ES-I3 (cell line): ENCODE data around the gene SYNGR3.
"Not testable (repeated sequence)": the region's sequence is repeated elsewhere in the genome, so short reads cannot be mapped to it uniquely, and the experiment has no call there.

Source experiments
- H3K36me3 ChIP-seq: 2 replicates; pipeline ENCODE4 v1.6.1; 2013; ENCODE audit warnings: mild to moderate bottlenecking, low read length, control low read depth, moderate library complexity; ENCODE audit not compliant: insufficient read depth
- H3K4me1 ChIP-seq: 2 replicates; pipeline ENCODE4 v1.6.1; 2013; ENCODE audit warnings: mild to moderate bottlenecking, control low read depth, low read length; ENCODE audit not compliant: insufficient read depth
- H3K9ac ChIP-seq: 2 replicates; pipeline ENCODE4 v1.6.1; 2013; ENCODE audit warnings: low read depth, mild to moderate bottlenecking, low read length, moderate library complexity
- H3K9me3 ChIP-seq: 2 replicates; pipeline ENCODE4 v1.6.1; 2013; ENCODE audit warnings: mild to moderate bottlenecking, low read length, moderate library complexity; ENCODE audit not compliant: control insufficient read depth, insufficient read depth

Gene SYNGR3

DNA sequence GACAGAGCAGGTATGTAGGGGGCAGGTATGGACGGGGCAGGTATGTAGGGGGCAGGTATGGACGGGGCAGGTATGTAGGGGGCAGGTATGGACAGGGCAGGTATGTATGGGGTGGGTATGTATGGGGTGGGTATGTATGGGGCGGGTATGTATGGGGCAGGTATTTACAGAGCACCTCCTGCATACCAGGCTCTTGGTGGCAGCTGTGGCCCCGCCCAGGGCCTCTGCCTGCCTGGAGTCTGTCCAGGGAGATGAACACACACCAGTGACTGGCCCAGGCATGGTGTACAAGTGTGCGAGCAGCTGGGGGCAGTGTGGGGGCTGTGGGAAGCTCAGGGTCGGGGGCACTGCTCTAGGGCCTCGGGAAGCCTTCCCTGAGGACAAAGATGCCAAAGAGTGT is 39.7 kb upstream of the SYNGR3 start:
- no peak overlapping the region for H3K9ac ChIP-seq
- no peaks in the 10 kb centered on the region for H3K9me3 ChIP-seq
- H3K36me3 ChIP-seq: no peaks in the 10 kb centered on the region
- H3K4me1 ChIP-seq: no peaks in the 10 kb centered on the region

DNA sequence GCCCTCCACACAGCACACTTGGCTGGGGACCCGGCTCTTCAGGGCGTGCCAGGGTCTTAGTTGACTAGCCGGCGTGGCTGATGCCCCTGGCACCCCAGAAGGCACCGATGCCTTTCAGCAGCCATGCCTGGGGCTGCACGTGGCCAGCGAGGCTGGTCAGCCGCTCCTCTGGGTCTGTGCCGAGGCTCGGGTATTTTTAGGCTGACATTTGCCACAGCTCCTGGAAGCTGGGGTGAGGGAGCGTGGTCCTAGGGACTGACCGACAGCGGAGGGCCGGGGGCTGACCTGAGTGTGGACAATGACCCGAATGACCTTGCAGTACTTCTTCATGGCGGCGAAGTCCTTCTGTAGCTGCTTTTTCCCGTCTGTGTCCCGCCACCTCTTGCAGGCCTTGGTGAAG is 39.2 kb upstream of the SYNGR3 start:
- Histone ChIP-seq H3K9me3 (no peaks in the 10 kb centered on the region), H3K4me1 (no peaks in the 10 kb centered on the region), H3K9ac (no peak overlapping the region), H3K36me3 (no peaks in the 10 kb centered on the region)

- no peaks in the 10 kb centered on the region for H3K36me3 ChIP-seq
- H3K9me3 ChIP-seq: no peaks in the 10 kb centered on the region
- no peak overlapping the region for H3K9ac ChIP-seq
- H3K4me1 ChIP-seq: no peaks in the 10 kb centered on the region
These were observed 36.0 kb upstream of the SYNGR3 start for GRCh38 chr16:1953734-1954133.

- not testable (repeated sequence) for H3K9me3 ChIP-seq, H3K36me3 ChIP-seq, H3K4me1 ChIP-seq, H3K9ac ChIP-seq
These were observed 32.2 kb upstream of the SYNGR3 start for GRCh38 chr16:1957434-1958142.

DNA sequence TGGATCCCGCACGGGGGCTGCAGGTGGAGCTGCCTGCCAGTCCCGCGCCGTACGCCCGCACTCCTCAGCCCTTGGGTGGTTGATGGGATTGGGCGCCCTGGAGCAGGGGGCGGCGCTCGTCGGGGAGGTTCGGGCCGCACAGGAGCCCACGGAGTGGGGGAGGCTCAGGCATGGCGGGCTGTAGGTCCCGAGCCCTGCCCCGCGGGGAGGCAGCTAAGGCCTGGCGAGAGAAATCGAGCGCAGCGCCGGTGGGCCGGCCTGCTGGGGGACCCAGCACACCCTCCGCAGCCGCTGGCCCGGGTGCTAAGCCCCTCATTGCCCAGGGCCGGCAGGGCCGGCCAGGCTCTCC is 31.7 kb upstream of the SYNGR3 start:
- not testable (repeated sequence) for H3K9ac ChIP-seq, H3K9me3 ChIP-seq, H3K4me1 ChIP-seq
- peaks cover 12% of the 10 kb centered on the region for H3K36me3 ChIP-seq

- Histone ChIP-seq H3K9me3 (no peaks in the 10 kb centered on the region), H3K36me3 (peaks cover 19% of the 10 kb centered on the region), H3K9ac (peak overlapping the region; percentile 91; the same call in 1 of the 2 replicates), H3K4me1 (peaks cover 5% of the 10 kb centered on the region; the same call in 1 of the 2 replicates)
These were observed 31.0 kb upstream of the SYNGR3 start for GRCh38 chr16:1958715-1959268.

- peak within 1 kb of the TSS; percentile 91 for H3K9ac ChIP-seq
- H3K36me3 ChIP-seq: peaks cover 22% of the 10 kb centered on the region
- no peaks in the 10 kb centered on the region for H3K9me3 ChIP-seq
- peaks cover 5% of the 10 kb centered on the region; the same call in 1 of the 2 replicates for H3K4me1 ChIP-seq
These were observed 30.3 kb upstream of the SYNGR3 start, which contains the start of gene NDUFB10 for GRCh38 chr16:1959269-1960039. Gene NDUFB10, plus strand, starts transcription at chr16:1959538. Its CDS starts 87 bp downstream, at chr16:1959625.

DNA sequence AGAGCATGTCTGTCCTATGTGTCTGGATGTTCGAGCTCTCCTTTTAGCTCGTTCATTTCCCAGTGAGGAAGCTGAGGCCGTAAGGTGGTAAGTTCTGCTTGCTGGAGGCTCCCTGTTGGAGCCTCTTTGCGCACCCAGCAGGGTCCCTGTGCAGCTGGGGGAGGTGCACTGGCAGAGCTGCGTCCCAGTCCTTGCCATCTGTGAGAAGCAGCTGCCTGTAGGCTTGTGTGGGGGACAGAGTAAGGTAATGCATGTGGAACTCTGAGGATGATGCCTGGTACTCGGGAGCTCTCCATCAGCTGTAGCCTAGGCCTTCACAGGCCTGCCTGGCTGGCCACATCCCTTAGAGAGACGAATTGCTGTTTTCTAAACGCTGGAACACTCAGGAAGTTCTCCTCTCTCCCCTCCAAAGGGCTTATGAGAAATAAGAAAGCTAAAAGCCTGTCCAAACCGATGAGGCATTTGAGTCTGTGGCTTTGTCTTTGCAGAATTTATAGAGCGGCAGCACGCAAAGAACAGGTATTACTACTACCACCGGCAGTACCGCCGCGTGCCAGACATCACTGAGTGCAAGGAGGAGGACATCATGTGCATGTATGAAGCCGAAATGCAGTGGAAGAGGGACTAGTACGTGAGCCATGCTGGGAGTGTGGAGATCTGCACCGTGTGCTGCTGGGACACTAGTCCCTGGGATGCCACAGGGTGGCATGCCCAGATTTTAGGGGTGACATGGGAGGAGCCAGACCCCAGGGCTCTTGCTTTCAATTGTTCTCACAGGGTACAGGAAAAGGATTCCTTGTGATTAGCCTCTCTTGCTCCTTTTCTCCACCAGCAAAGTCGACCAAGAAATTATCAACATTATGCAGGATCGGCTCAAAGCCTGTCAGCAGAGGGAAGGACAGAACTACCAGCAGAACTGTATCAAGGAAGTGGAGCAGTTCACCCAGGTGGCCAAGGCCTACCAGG is 28.8 kb upstream of the SYNGR3 start:
- Histone ChIP-seq H3K9me3 (no peaks in the 10 kb centered on the region), H3K9ac (peak overlapping the region; percentile 91), H3K4me1 (peaks cover 5% of the 10 kb centered on the region; the same call in 1 of the 2 replicates), H3K36me3 (peaks cover 22% of the 10 kb centered on the region)

GRCh38 chr16:1961651-1962067 is 28.1 kb upstream of the SYNGR3 start:
- H3K4me1 ChIP-seq: peaks cover 5% of the 10 kb centered on the region; the same call in 1 of the 2 replicates
- H3K36me3 ChIP-seq: peaks cover 22% of the 10 kb centered on the region
- no peak overlapping the region for H3K9ac ChIP-seq
- no peaks in the 10 kb centered on the region for H3K9me3 ChIP-seq

GRCh38 chr16:1962161-1963153 is 27.3 kb upstream of the SYNGR3 start:
- not testable (repeated sequence) for H3K4me1 ChIP-seq, H3K9ac ChIP-seq, H3K9me3 ChIP-seq
- H3K36me3 ChIP-seq: peaks cover 22% of the 10 kb centered on the region

DNA sequence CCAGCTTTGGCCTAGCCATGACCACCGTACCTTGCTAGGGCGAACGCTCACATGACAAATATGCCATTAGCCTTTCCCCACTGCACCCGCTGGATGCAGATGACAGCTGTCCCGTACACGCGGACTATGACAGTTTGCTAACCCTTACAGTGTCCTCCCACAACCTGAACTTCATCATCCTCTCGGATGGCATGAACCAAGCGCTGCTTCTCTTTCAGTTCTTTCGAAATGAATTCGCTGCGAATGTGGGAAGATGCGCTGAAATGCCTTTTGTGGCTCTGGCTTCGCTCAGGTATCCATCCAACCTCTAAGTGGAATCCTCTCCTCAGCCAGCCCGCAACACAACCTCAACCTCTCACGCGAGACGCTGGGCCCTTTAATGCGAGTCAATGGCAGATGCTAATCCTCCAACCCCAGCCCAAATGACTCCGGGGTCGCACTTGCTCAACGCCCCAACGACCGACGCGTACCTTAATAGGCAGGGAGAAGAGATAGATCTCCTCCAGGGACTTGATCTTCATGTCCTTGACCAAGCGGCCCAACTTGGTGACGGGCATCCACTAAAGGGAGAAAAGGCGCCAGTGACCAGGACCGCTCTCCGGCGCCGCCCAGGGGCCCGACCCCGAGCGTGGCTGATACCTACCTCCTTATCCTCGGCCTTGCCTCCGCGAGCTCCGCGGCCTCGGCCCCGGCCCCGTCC is 25.8 kb upstream of the SYNGR3 start:
- peak overlapping the region; percentile 99 for H3K9ac ChIP-seq
- no peaks in the 10 kb centered on the region for H3K9me3 ChIP-seq
- H3K4me1 ChIP-seq: peaks cover 5% of the 10 kb centered on the region; the same call in 1 of the 2 replicates
- peaks cover 22% of the 10 kb centered on the region for H3K36me3 ChIP-seq

GRCh38 chr16:1964506-1965395 is 25.0 kb upstream of the SYNGR3 start, which contains the start of gene RPS2:
Gene RPS2, minus strand, starts transcription at chr16:1964826. Its CDS starts 201 bp downstream, at chr16:1964625.
- peak within 1 kb of the TSS; percentile 99 for H3K9ac ChIP-seq
- H3K9me3 ChIP-seq: no peaks in the 10 kb centered on the region
- peaks cover 22% of the 10 kb centered on the region for H3K36me3 ChIP-seq
- H3K4me1 ChIP-seq: peaks cover 5% of the 10 kb centered on the region; the same call in 1 of the 2 replicates
